ENCODE data around the gene TXNDC16.

- TF ChIP-seq EZH2phosphoT487 (IDR thresholded peaks at IDR 0.05) (no peak), EZH2 (IDR thresholded peaks at IDR 0.05) (no peak)
- TF ChIP-seq, protein P1, sequence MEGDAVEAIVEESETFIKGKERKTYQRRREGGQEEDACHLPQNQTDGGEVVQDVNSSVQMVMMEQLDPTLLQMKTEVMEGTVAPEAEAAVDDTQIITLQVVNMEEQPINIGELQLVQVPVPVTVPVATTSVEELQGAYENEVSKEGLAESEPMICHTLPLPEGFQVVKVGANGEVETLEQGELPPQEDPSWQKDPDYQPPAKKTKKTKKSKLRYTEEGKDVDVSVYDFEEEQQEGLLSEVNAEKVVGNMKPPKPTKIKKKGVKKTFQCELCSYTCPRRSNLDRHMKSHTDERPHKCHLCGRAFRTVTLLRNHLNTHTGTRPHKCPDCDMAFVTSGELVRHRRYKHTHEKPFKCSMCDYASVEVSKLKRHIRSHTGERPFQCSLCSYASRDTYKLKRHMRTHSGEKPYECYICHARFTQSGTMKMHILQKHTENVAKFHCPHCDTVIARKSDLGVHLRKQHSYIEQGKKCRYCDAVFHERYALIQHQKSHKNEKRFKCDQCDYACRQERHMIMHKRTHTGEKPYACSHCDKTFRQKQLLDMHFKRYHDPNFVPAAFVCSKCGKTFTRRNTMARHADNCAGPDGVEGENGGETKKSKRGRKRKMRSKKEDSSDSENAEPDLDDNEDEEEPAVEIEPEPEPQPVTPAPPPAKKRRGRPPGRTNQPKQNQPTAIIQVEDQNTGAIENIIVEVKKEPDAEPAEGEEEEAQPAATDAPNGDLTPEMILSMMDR (IDR thresholded peaks at IDR 0.05): no peak
These were observed 37.3 kb upstream of the TXNDC16 start for GRCh38 chr14:52589646-52590045.

Data from neural progenitor cell (in vitro differentiated cells).